H9 (cell line): ENCODE data around the gene SLC17A1. TPM values are rescaled to one million over a fixed set of nuclear protein-coding genes. Genes with fewer than 3 reads are reported as not detected.

Experiments
- DNase-seq: peaks from one replicate; pipeline ENCODE4 v3.0.0-alpha.2; 2017
- H2AFZ ChIP-seq: one replicate; pipeline ENCODE4 v1.6.1; 2013; ENCODE audit warnings: mild to moderate bottlenecking, low read length, control low read depth, moderate library complexity
- H2AK5ac ChIP-seq: 2 replicates; pipeline ENCODE4 v1.6.1; 2013; ENCODE audit warnings: low read length, control low read depth, mixed read lengths; ENCODE audit not compliant: insufficient read length
- H2BK120ac ChIP-seq: one replicate; pipeline ENCODE4 v1.6.1; 2013; ENCODE audit warnings: low read depth, mild to moderate bottlenecking, low read length, control low read depth, inconsistent platforms; ENCODE audit not compliant: poor library complexity, severe bottlenecking
- H2BK12ac ChIP-seq: 2 replicates; pipeline ENCODE4 v1.6.1; 2013; ENCODE audit warnings: low read length, control low read depth, mixed read lengths, low read depth; ENCODE audit not compliant: insufficient read length
- H2BK15ac ChIP-seq: 2 replicates; pipeline ENCODE4 v1.6.1; 2013; ENCODE audit warnings: low read depth, low read length, control low read depth
- H2BK20ac ChIP-seq: one replicate; pipeline ENCODE4 v1.6.1; 2013; ENCODE audit warnings: low read depth, mild to moderate bottlenecking, low read length, control low read depth, inconsistent platforms; ENCODE audit not compliant: poor library complexity, severe bottlenecking
- H2BK5ac ChIP-seq: 2 replicates; pipeline ENCODE4 v1.6.1; 2013; ENCODE audit warnings: low read length, control low read depth, mixed read lengths; ENCODE audit not compliant: insufficient read length
- H3K14ac ChIP-seq: 2 replicates; pipeline ENCODE4 v1.6.1; 2013; ENCODE audit warnings: low read length, control low read depth; ENCODE audit not compliant: insufficient read depth
- H3K18ac ChIP-seq: 2 replicates; pipeline ENCODE4 v1.6.1; 2013; ENCODE audit warnings: low read depth, mild to moderate bottlenecking, mixed read lengths, low read length, control low read depth; ENCODE audit not compliant: insufficient read length
- H3K23ac ChIP-seq: 2 replicates; pipeline ENCODE4 v1.6.1; 2013; ENCODE audit warnings: low read length, control low read depth, mixed read lengths, low read depth; ENCODE audit not compliant: insufficient read length
- H3K23me2 ChIP-seq: 2 replicates; pipeline ENCODE4 v1.6.1; 2013; ENCODE audit warnings: low read depth, mild to moderate bottlenecking, mixed read lengths, low read length, control low read depth; ENCODE audit not compliant: insufficient read length, poor library complexity, severe bottlenecking
- H3K27ac ChIP-seq: 2 replicates; pipeline ENCODE4 v1.5.1; 2013; ENCODE audit warnings: low read length, control low read depth, mixed read lengths, low read depth; ENCODE audit not compliant: insufficient read length
- H3K27me3 ChIP-seq: 2 replicates; pipeline ENCODE4 v1.6.1; 2013; ENCODE audit warnings: low read length, control low read depth, inconsistent platforms; ENCODE audit not compliant: insufficient read depth
- H3K4ac ChIP-seq: 2 replicates; pipeline ENCODE4 v1.6.1; 2013; ENCODE audit warnings: low read depth, mild to moderate bottlenecking, control low read depth, inconsistent platforms, low read length, moderate library complexity
- H3K4me1 ChIP-seq: 2 replicates; pipeline ENCODE4 v1.6.1; 2013; ENCODE audit warnings: low read length, control low read depth, inconsistent platforms; ENCODE audit not compliant: insufficient read depth
- H3K4me2 ChIP-seq: 2 replicates; pipeline ENCODE4 v1.6.1; 2013; ENCODE audit warnings: low read length, control low read depth, mixed read lengths; ENCODE audit not compliant: insufficient read length, insufficient read depth
- H3K56ac ChIP-seq: 2 replicates; pipeline ENCODE4 v1.6.1; 2013; ENCODE audit warnings: low read depth, mild to moderate bottlenecking, mixed read lengths, low read length, control low read depth; ENCODE audit not compliant: insufficient read length
- H3K79me1 ChIP-seq: 2 replicates; pipeline ENCODE4 v1.6.1; 2013; ENCODE audit warnings: low read depth, mild to moderate bottlenecking, moderate library complexity, low read length, control low read depth, inconsistent platforms; ENCODE audit not compliant: insufficient read depth, poor library complexity, severe bottlenecking
- H3K79me2 ChIP-seq: 2 replicates; pipeline ENCODE4 v1.6.1; 2013; ENCODE audit warnings: low read length, control low read depth, inconsistent platforms; ENCODE audit not compliant: insufficient read depth
- H3K9ac ChIP-seq: 2 replicates; pipeline ENCODE4 v1.6.1; 2013; ENCODE audit warnings: low read length, control low read depth, mixed read lengths; ENCODE audit not compliant: insufficient read length; ENCODE audit errors: extremely low read depth
- H3K9me3 ChIP-seq: one replicate; pipeline ENCODE4 v1.6.1; 2013; ENCODE audit warnings: low read depth, low read length, inconsistent platforms; ENCODE audit not compliant: control insufficient read depth
- H3T11ph ChIP-seq: one replicate; pipeline ENCODE4 v1.6.1; 2013; ENCODE audit warnings: mild to moderate bottlenecking, low read length, control low read depth, inconsistent platforms
- H4K20me1 ChIP-seq: one replicate; pipeline ENCODE4 v1.6.1; 2013; ENCODE audit not compliant: control insufficient read depth, insufficient read length, insufficient read depth
- H4K5ac ChIP-seq: 2 replicates; pipeline ENCODE4 v1.6.1; 2013; ENCODE audit warnings: low read depth, mild to moderate bottlenecking, mixed read lengths, low read length, control low read depth; ENCODE audit not compliant: insufficient read length
- H4K8ac ChIP-seq: replicated peaks from 2 replicates; pipeline ENCODE4 v1.6.1; 2013; ENCODE audit warnings: low read length, control low read depth, mixed read lengths, low read depth; ENCODE audit not compliant: insufficient read length
- H4K91ac ChIP-seq: 2 replicates; pipeline ENCODE4 v1.6.1; 2013; ENCODE audit warnings: low read depth, mild to moderate bottlenecking, moderate library complexity, mixed read lengths, low read length, control low read depth; ENCODE audit not compliant: insufficient read length
- H3K27ac Mint-ChIP-seq, 3 experiments: 2 replicates in 2 of 3; 3 replicates in 1 of 3; pipeline ENCODE4 v1.8.0; 2020 to 2021; ENCODE audit warnings: mixed read lengths in 3 of 3, mild to moderate bottlenecking in 1 of 3, moderate library complexity in 1 of 3
- H3K27me3 Mint-ChIP-seq: 2 replicates; pipeline ENCODE4 v1.8.0; 2021; ENCODE audit warnings: low read depth, mild to moderate bottlenecking, moderate library complexity, mixed read lengths
- H3K36me3 Mint-ChIP-seq, 3 experiments: 2 replicates in 2 of 3; 3 replicates in 1 of 3; pipeline ENCODE4 v1.8.0; 2020 to 2021; ENCODE audit warnings: low read depth in 3 of 3, mixed read lengths in 3 of 3; ENCODE audit not compliant: insufficient read depth in 1 of 3
- H3K4me1 Mint-ChIP-seq, 2 experiments: 2 replicates each; pipeline ENCODE4 v1.8.0; 2020; ENCODE audit warnings: mixed read lengths in 2 of 2
- H3K4me3 Mint-ChIP-seq, 2 experiments: 2 replicates in 1 of 2; 3 replicates in 1 of 2; pipeline ENCODE4 v1.8.0; 2020 to 2021; ENCODE audit warnings: mild to moderate bottlenecking in 2 of 2, mixed read lengths in 2 of 2, moderate library complexity in 1 of 2
- H3K9me3 Mint-ChIP-seq, 2 experiments: 2 replicates in 1 of 2; 3 replicates in 1 of 2; pipeline ENCODE4 v1.8.0; 2020; ENCODE audit warnings: mild to moderate bottlenecking in 2 of 2, mixed read lengths in 2 of 2, moderate library complexity in 1 of 2
- CTCF ChIP-seq: fragments of 200-600 bp; sonication (generic); conservative IDR thresholded peaks from 3 replicates; pipeline ENCODE4 v1.8.0; 2021; ENCODE audit warnings: antibody characterized with exemption, mild to moderate bottlenecking
- WGBS: extraction: QIAGEN DNeasy Blood & Tissue Kit; methylation state at CpG from one replicate; pipeline ENCODE4 v1.1.7; 2013; ENCODE audit warnings: missing lambda C conversion rate, low lambda C conversion rate, mixed read lengths; ENCODE audit not compliant: insufficient read length; ENCODE audit errors: extremely low coverage; 5-methylcytosine and 5-hydroxymethylcytosine counted together
- total RNA-seq: library from RNA; stranded (reverse); gene quantifications from 2 replicates; pipeline ENCODE4 v1.2.1, GENCODE V29; 2021

SLC17A1 gene
- total RNA-seq, 1 experiment from 2014 or later, result not detected

- DNase-seq, result no peak
- Histone ChIP-seq H2BK20ac (no peak overlapping the region), H3K9me3 (no peaks in the 10 kb centered on the region), H3K18ac (no peak overlapping the region), H2BK15ac (no peak overlapping the region), H3T11ph (no peak overlapping the region), H3K4me1 (no peaks in the 10 kb centered on the region), H2AFZ (no peak overlapping the region), H2AK5ac (no peak overlapping the region), H4K91ac (no peak overlapping the region), H3K14ac (no peak overlapping the region), H4K5ac (no peak overlapping the region), H3K27me3 (no peaks in the 10 kb centered on the region), H3K56ac (no peak overlapping the region), H3K4me2 (no peak overlapping the region), H4K8ac (no peak overlapping the region), H3K79me1 (no peaks in the 10 kb centered on the region), H3K27ac (no peak overlapping the region), H3K23ac (no peak overlapping the region), H3K79me2 (no peaks in the 10 kb centered on the region), H3K4ac (no peak overlapping the region), H4K20me1 (no peaks in the 10 kb centered on the region), H3K23me2 (no peaks in the 10 kb centered on the region), H2BK12ac (no peak overlapping the region), H3K9ac (no peak overlapping the region), H2BK5ac (no peak overlapping the region), H2BK120ac (no peak overlapping the region)
- no peak for TF ChIP-seq CTCF
- no peaks in the 10 kb centered on the region for H3K36me3 Mint-ChIP-seq
- no peak overlapping the region for H3K4me3 Mint-ChIP-seq
- peaks cover 3 to 5% of the 10 kb centered on the region in 2 experiments; a peak in 3 of 4 replicates for H3K4me1 Mint-ChIP-seq
- no peaks in the 10 kb centered on the region for H3K9me3 Mint-ChIP-seq
- no CpG with 5 or more reads among the region's 2 CpGs for WGBS
- no peaks in the 10 kb centered on the region for H3K27me3 Mint-ChIP-seq
- H3K27ac Mint-ChIP-seq, result no peak overlapping the region; a peak in 1 of 7 replicates
These were observed 54.8 kb downstream of the SLC17A1 start for GRCh38 chr6:25777031-25777430.
